Stomach smooth muscle (tissue), 2 donors: Measurements from ENCODE around the gene DMRTB1.

Experiments used
- H3K27ac ChIP-seq: one replicate; pipeline ENCODE4 v1.7.0; 2013; ENCODE audit warnings: mild to moderate bottlenecking, low read length, inconsistent platforms
- H3K27me3 ChIP-seq, 2 donors: one replicate each; pipeline ENCODE4 v1.7.0; 2013; ENCODE audit warnings: low read length in 2 of 2; ENCODE audit not compliant: insufficient read depth in 2 of 2, control insufficient read depth in 1 of 2
- H3K36me3 ChIP-seq, 2 donors: one replicate each; pipeline ENCODE4 v1.7.0; 2013; ENCODE audit warnings: low read length in 2 of 2; ENCODE audit not compliant: control insufficient read depth in 2 of 2, insufficient read depth in 2 of 2
- H3K4me1 ChIP-seq: one replicate; pipeline ENCODE4 v1.7.0; 2013; ENCODE audit warnings: low read length; ENCODE audit not compliant: control insufficient read depth, insufficient read depth
- H3K4me3 ChIP-seq, 2 donors: one replicate each; pipeline ENCODE4 v1.7.0; 2013; ENCODE audit warnings: low read length in 2 of 2
- H3K9ac ChIP-seq, 2 donors: one replicate each; pipeline ENCODE4 v1.7.0; 2013; ENCODE audit warnings: low read length in 2 of 2, mild to moderate bottlenecking in 1 of 2
- H3K9me3 ChIP-seq, 2 donors: one replicate each; pipeline ENCODE4 v1.7.0; 2013; ENCODE audit warnings: low read length in 2 of 2; ENCODE audit not compliant: control insufficient read depth in 2 of 2
- donor health status: healthy.
- donor health status: Pancreatic carcinoma.

The DMRTB1 gene

GRCh38 chr1:53486395-53487026 is 27.3 kb downstream of the DMRTB1 start:
- H3K27ac ChIP-seq, result no peak overlapping the region
- peaks cover 13 to 16% of the 10 kb centered on the region in 2 donors for H3K27me3 ChIP-seq
- no peaks in the 10 kb centered on the region for H3K36me3 ChIP-seq
- peaks cover 4% of the 10 kb centered on the region for H3K4me1 ChIP-seq
- H3K4me3 ChIP-seq, result no peak overlapping the region
- no peak overlapping the region for H3K9ac ChIP-seq
- H3K9me3 ChIP-seq, result no peaks in the 10 kb centered on the region

- Histone ChIP-seq H3K9me3 (peaks cover 0 to 5% of the 10 kb centered on the region in 2 donors), H3K4me3 (no peak overlapping the region), H3K9ac (no peak overlapping the region), H3K27me3 (peaks cover 10 to 12% of the 10 kb centered on the region in 2 donors), H3K27ac (no peak overlapping the region), H3K36me3 (no peaks in the 10 kb centered on the region), H3K4me1 (peaks cover 3% of the 10 kb centered on the region)
These were observed 31.2 kb downstream of the DMRTB1 start for GRCh38 chr1:53490351-53490750.

GRCh38 chr1:53495633-53496345 is 36.6 kb downstream of the DMRTB1 start:
- Histone ChIP-seq H3K4me3 (no peak overlapping the region), H3K27ac (no peak overlapping the region), H3K9ac (no peak overlapping the region), H3K27me3 (peaks cover 2 to 16% of the 10 kb centered on the region in 2 donors), H3K36me3 (no peaks in the 10 kb centered on the region), H3K4me1 (no peaks in the 10 kb centered on the region), H3K9me3 (peaks cover 0 to 5% of the 10 kb centered on the region in 2 donors)

- no peaks in the 10 kb centered on the region for H3K36me3 ChIP-seq
- no peak overlapping the region for H3K27ac ChIP-seq
- no peaks in the 10 kb centered on the region for H3K9me3 ChIP-seq
- H3K4me1 ChIP-seq, result peaks cover 2% of the 10 kb centered on the region
- H3K4me3 ChIP-seq, result no peak overlapping the region
- H3K9ac ChIP-seq, result no peak overlapping the region
- peaks cover 4 to 22% of the 10 kb centered on the region in 2 donors for H3K27me3 ChIP-seq
These were observed 39.4 kb downstream of the DMRTB1 start for GRCh38 chr1:53498555-53499131.

GRCh38 chr1:53499257-53500203 is 40.3 kb downstream of the DMRTB1 start:
- H3K4me1 ChIP-seq, result peaks cover 2% of the 10 kb centered on the region
- no peaks in the 10 kb centered on the region for H3K36me3 ChIP-seq
- peaks cover 4 to 22% of the 10 kb centered on the region in 2 donors for H3K27me3 ChIP-seq
- H3K27ac ChIP-seq, result no peak overlapping the region
- no peak overlapping the region for H3K9ac ChIP-seq
- no peaks in the 10 kb centered on the region for H3K9me3 ChIP-seq
- no peak overlapping the region for H3K4me3 ChIP-seq

GRCh38 chr1:53500204-53501064 is 41.2 kb downstream of the DMRTB1 start:
- Histone ChIP-seq H3K4me1 (peaks cover 2% of the 10 kb centered on the region), H3K9me3 (no peaks in the 10 kb centered on the region), H3K27ac (no peak overlapping the region), H3K27me3 (peaks cover 4 to 22% of the 10 kb centered on the region in 2 donors), H3K36me3 (no peaks in the 10 kb centered on the region), H3K4me3 (no peak overlapping the region), H3K9ac (no peak overlapping the region)

- H3K9ac ChIP-seq, result no peak overlapping the region
- no peak overlapping the region for H3K4me3 ChIP-seq
- no peak overlapping the region for H3K27ac ChIP-seq
- H3K9me3 ChIP-seq, result no peaks in the 10 kb centered on the region
- no peaks in the 10 kb centered on the region for H3K36me3 ChIP-seq
- peaks cover 2% of the 10 kb centered on the region for H3K4me1 ChIP-seq
- peaks cover 4 to 22% of the 10 kb centered on the region in 2 donors for H3K27me3 ChIP-seq
These were observed 42.1 kb downstream of the DMRTB1 start for GRCh38 chr1:53501065-53502005.

GRCh38 chr1:53502641-53503432 is 43.6 kb downstream of the DMRTB1 start:
- no peaks in the 10 kb centered on the region for H3K36me3 ChIP-seq
- H3K27me3 ChIP-seq, result peaks cover 4 to 20% of the 10 kb centered on the region in 2 donors
- H3K9ac ChIP-seq, result no peak overlapping the region
- no peak overlapping the region for H3K4me3 ChIP-seq
- peaks cover 2% of the 10 kb centered on the region for H3K4me1 ChIP-seq
- no peaks in the 10 kb centered on the region for H3K9me3 ChIP-seq
- no peak overlapping the region for H3K27ac ChIP-seq
